ENCODE results near the gene TTC36. TPM values are rescaled to one million over a fixed set of nuclear protein-coding genes. Genes with fewer than 3 reads are reported as not detected.
A peak's percentile ranks its signal among the peaks of the same experiment; 100 is the strongest.

Gene TTC36
- total and polyA plus RNA-seq, 2 experiments from 2014 or later, result 3.1 to 4.9 TPM

- Histone ChIP-seq H3K27ac (peak overlapping the region; percentile 91), H3K4me3 (peak overlapping the region; percentile 100), H3K4me2 (peak overlapping the region; percentile 92), H3K9me2 (replicated peaks; ENCODE audit: insufficient read depth) (no peaks in the 10 kb centered on the region), H4K20me1 (ENCODE audit: insufficient read depth, poor library complexity, severe bottlenecking) (no peaks in the 10 kb centered on the region), H3K9me3 (ENCODE audit: low read depth) (no peaks in the 10 kb centered on the region), H3K27me3 (no peaks in the 10 kb centered on the region), H3K79me2 (peaks cover 10% of the 10 kb centered on the region), H3K36me3 (replicated peaks; ENCODE audit: insufficient read depth, low read depth) (no peaks in the 10 kb centered on the region), H3K4me1 (ENCODE audit: insufficient read depth) (peaks cover 15% of the 10 kb centered on the region), H2AFZ (peak overlapping the region; percentile 96)
- TF ChIP-seq, protein P1, sequence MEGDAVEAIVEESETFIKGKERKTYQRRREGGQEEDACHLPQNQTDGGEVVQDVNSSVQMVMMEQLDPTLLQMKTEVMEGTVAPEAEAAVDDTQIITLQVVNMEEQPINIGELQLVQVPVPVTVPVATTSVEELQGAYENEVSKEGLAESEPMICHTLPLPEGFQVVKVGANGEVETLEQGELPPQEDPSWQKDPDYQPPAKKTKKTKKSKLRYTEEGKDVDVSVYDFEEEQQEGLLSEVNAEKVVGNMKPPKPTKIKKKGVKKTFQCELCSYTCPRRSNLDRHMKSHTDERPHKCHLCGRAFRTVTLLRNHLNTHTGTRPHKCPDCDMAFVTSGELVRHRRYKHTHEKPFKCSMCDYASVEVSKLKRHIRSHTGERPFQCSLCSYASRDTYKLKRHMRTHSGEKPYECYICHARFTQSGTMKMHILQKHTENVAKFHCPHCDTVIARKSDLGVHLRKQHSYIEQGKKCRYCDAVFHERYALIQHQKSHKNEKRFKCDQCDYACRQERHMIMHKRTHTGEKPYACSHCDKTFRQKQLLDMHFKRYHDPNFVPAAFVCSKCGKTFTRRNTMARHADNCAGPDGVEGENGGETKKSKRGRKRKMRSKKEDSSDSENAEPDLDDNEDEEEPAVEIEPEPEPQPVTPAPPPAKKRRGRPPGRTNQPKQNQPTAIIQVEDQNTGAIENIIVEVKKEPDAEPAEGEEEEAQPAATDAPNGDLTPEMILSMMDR (IDR thresholded peaks at IDR 0.05; ENCODE audit: poor library complexity), result no peak
- TF ChIP-seq EZH2 (IDR thresholded peaks at IDR 0.05; ENCODE audit: borderline replicate concordance), result no peak
- TF ChIP-seq EZH2phosphoT487 (IDR thresholded peaks at IDR 0.05; ENCODE audit: low read depth, severe bottlenecking, unreplicated experiment), result no peak
- DNase-seq (ENCODE audit: low spot score), result no peak
- 6% methylated on average over 30 of the region's 31 CpGs for WGBS (ENCODE audit: low lambda C conversion rate, missing lambda C conversion rate)
Measured at GRCh38 chr11:118530180-118530682, 3.0 kb downstream of the TTC36 start.

DNA sequence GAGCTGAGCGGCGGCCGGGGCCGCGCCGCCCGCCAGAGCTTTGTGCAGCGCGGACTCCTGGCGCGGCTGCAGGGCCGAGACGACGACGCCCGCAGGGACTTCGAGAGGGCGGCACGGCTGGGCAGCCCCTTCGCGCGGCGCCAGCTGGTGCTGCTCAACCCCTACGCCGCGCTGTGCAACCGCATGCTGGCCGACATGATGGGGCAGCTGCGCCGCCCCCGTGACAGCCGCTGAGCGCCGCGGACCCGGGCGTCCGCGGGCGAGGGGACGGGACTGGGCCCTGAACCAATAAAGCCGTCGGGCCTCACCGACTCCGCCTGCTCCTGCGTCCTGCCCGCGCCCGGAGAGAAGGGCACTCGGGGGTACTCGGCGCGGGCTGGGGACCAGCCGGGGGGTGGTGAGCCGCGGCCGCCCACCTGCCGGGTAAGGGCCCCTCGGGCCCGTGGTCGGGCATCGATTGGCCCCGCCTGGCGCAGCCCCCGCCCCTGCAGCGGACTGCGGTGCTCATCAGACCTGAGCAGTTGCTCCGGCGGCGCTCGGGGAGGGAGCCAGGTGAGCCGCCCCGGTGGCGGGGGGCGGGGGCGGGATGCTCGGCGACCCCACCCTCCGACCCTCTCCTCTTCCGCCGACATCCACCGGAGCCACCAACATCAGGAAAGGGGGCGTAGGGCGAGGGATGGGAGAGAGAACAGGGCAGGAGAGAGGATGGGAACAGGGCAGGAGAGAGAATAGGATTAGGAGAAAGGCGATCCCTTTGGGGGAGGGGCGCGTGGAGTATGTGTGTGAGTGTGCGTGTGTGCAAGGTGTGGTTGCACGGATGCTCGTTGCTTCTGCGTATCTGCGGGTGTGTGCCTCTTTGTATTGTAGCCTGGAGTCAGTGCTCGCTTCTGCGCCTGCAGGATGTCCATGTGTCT is 3.7 kb downstream of the TTC36 start, which contains the start of gene TMEM25:
TMEM25 (plus strand) TSS at position 510 of the 914 bp plus-strand sequence. CDS start 610 bp downstream, outside the sequence.
- no peaks in the 10 kb centered on the region for H3K9me2 ChIP-seq (replicated peaks; ENCODE audit: insufficient read depth)
- peak; percentile 86 for DNase-seq (ENCODE audit: low spot score)
- peak within 1 kb of the TSS; percentile 92 for H3K4me2 ChIP-seq
- H3K4me3 ChIP-seq, result peak within 1 kb of the TSS; percentile 100
- no peaks in the 10 kb centered on the region for H3K36me3 ChIP-seq (replicated peaks; ENCODE audit: insufficient read depth, low read depth)
- peak within 1 kb of the TSS; percentile 91 for H3K27ac ChIP-seq
- no peaks in the 10 kb centered on the region for H3K9me3 ChIP-seq (ENCODE audit: low read depth)
- peaks cover 15% of the 10 kb centered on the region for H3K4me1 ChIP-seq (ENCODE audit: insufficient read depth)
- H3K79me2 ChIP-seq, result peaks cover 10% of the 10 kb centered on the region
- TF ChIP-seq, protein P1 (IDR thresholded peaks at IDR 0.05; ENCODE audit: poor library complexity), result no peak
- no peak for TF ChIP-seq EZH2 (IDR thresholded peaks at IDR 0.05; ENCODE audit: borderline replicate concordance)
- TF ChIP-seq EZH2phosphoT487 (IDR thresholded peaks at IDR 0.05; ENCODE audit: low read depth, severe bottlenecking, unreplicated experiment), result no peak
- H3K27me3 ChIP-seq, result no peaks in the 10 kb centered on the region
- under 1% methylated on average over 57 of the region's 94 CpGs for WGBS (ENCODE audit: low lambda C conversion rate, missing lambda C conversion rate)
- H2AFZ ChIP-seq, result peak within 1 kb of the TSS; percentile 96
- no peaks in the 10 kb centered on the region for H4K20me1 ChIP-seq (ENCODE audit: insufficient read depth, poor library complexity, severe bottlenecking)

- Histone ChIP-seq H4K20me1 (ENCODE audit: insufficient read depth, poor library complexity, severe bottlenecking) (no peaks in the 10 kb centered on the region), H3K9me3 (ENCODE audit: low read depth) (no peaks in the 10 kb centered on the region), H3K36me3 (replicated peaks; ENCODE audit: insufficient read depth, low read depth) (no peaks in the 10 kb centered on the region), H3K4me3 (peak overlapping the region; percentile 100), H3K4me1 (ENCODE audit: insufficient read depth) (peaks cover 15% of the 10 kb centered on the region), H3K9me2 (replicated peaks; ENCODE audit: insufficient read depth) (no peaks in the 10 kb centered on the region), H3K27ac (peak overlapping the region; percentile 91), H3K79me2 (peaks cover 10% of the 10 kb centered on the region), H2AFZ (peak overlapping the region; percentile 96), H3K27me3 (no peaks in the 10 kb centered on the region), H3K4me2 (peak overlapping the region; percentile 92)
- TF ChIP-seq EZH2phosphoT487 (IDR thresholded peaks at IDR 0.05; ENCODE audit: low read depth, severe bottlenecking, unreplicated experiment), result no peak
- TF ChIP-seq EZH2 (IDR thresholded peaks at IDR 0.05; ENCODE audit: borderline replicate concordance), result no peak
- TF ChIP-seq, protein P1 (IDR thresholded peaks at IDR 0.05; ENCODE audit: poor library complexity), result no peak
- no peak for DNase-seq (ENCODE audit: low spot score)
- WGBS (ENCODE audit: low lambda C conversion rate, missing lambda C conversion rate), result 9% methylated on average over 12 of the region's 12 CpGs
Measured at GRCh38 chr11:118531597-118532084, 4.4 kb downstream of the TTC36 start.
